HUES48 (cell line): ENCODE data around the gene THEM5.

Experiments
- H3K27ac ChIP-seq: one replicate; pipeline ENCODE4 v1.7.0; 2013; ENCODE audit warnings: low read depth, low read length, inconsistent platforms
- H3K27me3 ChIP-seq: 2 replicates; pipeline ENCODE4 v1.6.1; 2013; ENCODE audit warnings: mild to moderate bottlenecking, low read length; ENCODE audit not compliant: control insufficient read depth, insufficient read depth
- H3K36me3 ChIP-seq: 2 replicates; pipeline ENCODE4 v1.6.1; 2013; ENCODE audit warnings: low read length; ENCODE audit not compliant: control insufficient read depth, insufficient read depth
- H3K4me1 ChIP-seq: 2 replicates; pipeline ENCODE4 v1.6.1; 2013; ENCODE audit warnings: mild to moderate bottlenecking, low read length; ENCODE audit not compliant: control insufficient read depth, insufficient read depth
- H3K4me3 ChIP-seq: 2 replicates; pipeline ENCODE4 v1.5.1; 2013; ENCODE audit warnings: mild to moderate bottlenecking, low read depth, low read length
- H3K9ac ChIP-seq: 2 replicates; pipeline ENCODE4 v1.6.1; 2013; ENCODE audit warnings: mild to moderate bottlenecking, low read depth, low read length, moderate library complexity
- H3K9me3 ChIP-seq: 2 replicates; pipeline ENCODE4 v1.6.1; 2013; ENCODE audit warnings: low read length; ENCODE audit not compliant: control insufficient read depth, insufficient read depth

THEM5 gene

DNA sequence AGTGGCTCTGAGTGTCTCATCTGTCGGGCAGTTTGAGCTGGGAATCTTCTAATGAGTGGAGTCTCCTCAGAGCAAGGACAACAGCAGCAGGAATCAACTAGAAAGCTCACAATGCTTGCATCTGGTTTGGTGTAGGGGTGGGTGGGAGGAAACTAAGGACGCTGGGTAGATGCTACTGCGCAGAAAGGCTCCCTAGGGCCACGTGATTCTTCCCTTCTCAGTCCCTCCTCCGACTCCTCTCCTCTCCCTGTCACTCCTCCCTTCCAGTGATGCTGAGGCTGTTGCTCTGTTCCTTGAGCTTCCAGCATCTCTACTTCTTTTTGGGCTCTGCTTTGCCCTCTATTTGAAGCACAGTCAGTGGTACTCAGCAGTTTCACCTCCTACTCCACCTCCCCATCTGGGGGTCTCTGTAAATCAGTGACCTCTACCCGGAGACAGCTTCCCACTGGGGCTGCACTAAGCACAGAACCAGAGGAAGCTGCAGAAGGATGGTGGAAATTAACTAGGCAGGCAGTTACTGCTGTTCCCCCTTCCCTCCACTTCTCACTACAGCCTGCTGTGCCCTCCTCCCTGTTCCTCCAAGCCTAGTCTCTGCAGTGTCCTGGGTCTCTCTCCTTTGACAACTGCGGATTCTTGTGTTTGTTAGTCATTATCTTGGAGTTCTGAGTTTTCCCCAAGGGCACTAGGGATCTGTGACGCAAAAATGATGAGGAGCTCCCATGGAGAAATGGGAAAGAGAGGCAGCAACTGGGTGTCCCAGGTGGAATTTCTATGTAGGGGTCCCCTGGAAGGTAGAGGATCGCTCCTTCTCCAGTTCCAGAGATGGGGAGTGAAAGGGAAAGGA, 54.1 kb downstream of the THEM5 start:
- no peaks in the 10 kb centered on the region for H3K36me3 ChIP-seq
- H3K27me3 ChIP-seq, result 0 out of 2 replicates have a peak, but pooled peaks cover 3% of the 10 kb centered on the region
- H3K4me1 ChIP-seq, result no peaks in the 10 kb centered on the region
- H3K9me3 ChIP-seq, result no peaks in the 10 kb centered on the region
- H3K4me3 ChIP-seq, result no peak overlapping the region
- no peak overlapping the region for H3K27ac ChIP-seq
- no peak overlapping the region for H3K9ac ChIP-seq

DNA sequence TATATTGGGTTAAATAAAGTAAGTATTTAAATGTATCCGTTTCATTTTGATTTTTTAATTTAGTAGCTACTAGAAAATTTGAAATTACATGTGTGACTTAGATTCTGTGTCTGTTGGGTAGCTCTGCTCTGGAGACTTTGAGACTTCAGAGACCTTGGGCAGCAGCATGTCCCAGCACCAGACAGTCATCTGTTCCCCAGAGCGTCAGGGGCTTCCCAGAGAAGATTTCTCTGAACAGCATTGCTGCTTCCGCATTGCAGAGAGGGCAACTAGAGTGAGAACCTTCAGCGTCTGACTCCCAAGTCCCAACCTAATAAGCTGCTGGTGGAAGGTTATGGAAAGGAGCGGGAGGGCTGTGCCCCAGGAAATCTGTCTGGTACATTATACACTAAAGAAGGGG, 54.9 kb downstream of the THEM5 start:
- Histone ChIP-seq H3K27me3 (0 out of 2 replicates have a peak, but pooled peaks cover 3% of the 10 kb centered on the region), H3K27ac (no peak overlapping the region), H3K9ac (no peak overlapping the region), H3K36me3 (no peaks in the 10 kb centered on the region), H3K4me3 (no peak overlapping the region), H3K9me3 (no peaks in the 10 kb centered on the region), H3K4me1 (no peaks in the 10 kb centered on the region)
